ENCODE data around the gene RTEL1. TPM values are rescaled to one million over a fixed set of nuclear protein-coding genes. Genes with fewer than 3 reads are reported as not detected.

Gene RTEL1
- total and polyA plus RNA-seq, 2 experiments from 2014 or later = 14.0 to 18.2 TPM

GRCh38 chr20:63698739-63699465, 40.8 kb downstream of the RTEL1 start:
- H2AFZ ChIP-seq = no peak overlapping the region
- no peaks in the 10 kb centered on the region for H3K9me3 ChIP-seq (ENCODE audit: low read depth)
- peak; percentile 56 for DNase-seq (ENCODE audit: low spot score)
- TF ChIP-seq, protein P1, sequence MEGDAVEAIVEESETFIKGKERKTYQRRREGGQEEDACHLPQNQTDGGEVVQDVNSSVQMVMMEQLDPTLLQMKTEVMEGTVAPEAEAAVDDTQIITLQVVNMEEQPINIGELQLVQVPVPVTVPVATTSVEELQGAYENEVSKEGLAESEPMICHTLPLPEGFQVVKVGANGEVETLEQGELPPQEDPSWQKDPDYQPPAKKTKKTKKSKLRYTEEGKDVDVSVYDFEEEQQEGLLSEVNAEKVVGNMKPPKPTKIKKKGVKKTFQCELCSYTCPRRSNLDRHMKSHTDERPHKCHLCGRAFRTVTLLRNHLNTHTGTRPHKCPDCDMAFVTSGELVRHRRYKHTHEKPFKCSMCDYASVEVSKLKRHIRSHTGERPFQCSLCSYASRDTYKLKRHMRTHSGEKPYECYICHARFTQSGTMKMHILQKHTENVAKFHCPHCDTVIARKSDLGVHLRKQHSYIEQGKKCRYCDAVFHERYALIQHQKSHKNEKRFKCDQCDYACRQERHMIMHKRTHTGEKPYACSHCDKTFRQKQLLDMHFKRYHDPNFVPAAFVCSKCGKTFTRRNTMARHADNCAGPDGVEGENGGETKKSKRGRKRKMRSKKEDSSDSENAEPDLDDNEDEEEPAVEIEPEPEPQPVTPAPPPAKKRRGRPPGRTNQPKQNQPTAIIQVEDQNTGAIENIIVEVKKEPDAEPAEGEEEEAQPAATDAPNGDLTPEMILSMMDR (IDR thresholded peaks at IDR 0.05; ENCODE audit: poor library complexity) = no peak
- no peak for TF ChIP-seq EZH2phosphoT487 (IDR thresholded peaks at IDR 0.05; ENCODE audit: low read depth, severe bottlenecking, unreplicated experiment)
- TF ChIP-seq EZH2 (IDR thresholded peaks at IDR 0.05; ENCODE audit: borderline replicate concordance) = no peak
- H3K27ac ChIP-seq = no peak overlapping the region
- H3K79me2 ChIP-seq = no peaks in the 10 kb centered on the region
- no peaks in the 10 kb centered on the region for H3K27me3 ChIP-seq
- no peak overlapping the region for H3K4me2 ChIP-seq
- 76% methylated on average over 15 of the region's 19 CpGs for WGBS (ENCODE audit: low lambda C conversion rate, missing lambda C conversion rate)
- H3K36me3 ChIP-seq (replicated peaks; ENCODE audit: insufficient read depth, low read depth) = no peaks in the 10 kb centered on the region
- no peak overlapping the region for H3K4me3 ChIP-seq
- H3K4me1 ChIP-seq (ENCODE audit: insufficient read depth) = peaks cover 10% of the 10 kb centered on the region
- no peaks in the 10 kb centered on the region for H3K9me2 ChIP-seq (replicated peaks; ENCODE audit: insufficient read depth)
- H4K20me1 ChIP-seq (ENCODE audit: insufficient read depth, poor library complexity, severe bottlenecking) = no peaks in the 10 kb centered on the region

GRCh38 chr20:63699466-63700198, 41.5 kb downstream of the RTEL1 start:
- H2AFZ ChIP-seq = no peak overlapping the region
- no peaks in the 10 kb centered on the region for H4K20me1 ChIP-seq (ENCODE audit: insufficient read depth, poor library complexity, severe bottlenecking)
- H3K4me3 ChIP-seq = no peak overlapping the region
- H3K27me3 ChIP-seq = no peaks in the 10 kb centered on the region
- H3K36me3 ChIP-seq (replicated peaks; ENCODE audit: insufficient read depth, low read depth) = no peaks in the 10 kb centered on the region
- H3K27ac ChIP-seq = no peak overlapping the region
- DNase-seq (ENCODE audit: low spot score) = no peak
- H3K9me2 ChIP-seq (replicated peaks; ENCODE audit: insufficient read depth) = no peaks in the 10 kb centered on the region
- no peak overlapping the region for H3K4me2 ChIP-seq
- TF ChIP-seq EZH2 (IDR thresholded peaks at IDR 0.05; ENCODE audit: borderline replicate concordance) (no peak), EZH2phosphoT487 (IDR thresholded peaks at IDR 0.05; ENCODE audit: low read depth, severe bottlenecking, unreplicated experiment) (no peak)
- 89% methylated on average over 24 of the region's 24 CpGs for WGBS (ENCODE audit: low lambda C conversion rate, missing lambda C conversion rate)
- no peaks in the 10 kb centered on the region for H3K79me2 ChIP-seq
- H3K4me1 ChIP-seq (ENCODE audit: insufficient read depth) = peaks cover 10% of the 10 kb centered on the region
- H3K9me3 ChIP-seq (ENCODE audit: low read depth) = no peaks in the 10 kb centered on the region

GRCh38 chr20:63700199-63701050, 42.3 kb downstream of the RTEL1 start:
- Histone ChIP-seq H3K9me2 (replicated peaks; ENCODE audit: insufficient read depth) (no peaks in the 10 kb centered on the region), H3K27me3 (no peaks in the 10 kb centered on the region), H4K20me1 (ENCODE audit: insufficient read depth, poor library complexity, severe bottlenecking) (no peaks in the 10 kb centered on the region), H3K4me2 (no peak overlapping the region), H3K9me3 (ENCODE audit: low read depth) (no peaks in the 10 kb centered on the region), H3K4me3 (no peak overlapping the region), H3K36me3 (replicated peaks; ENCODE audit: insufficient read depth, low read depth) (no peaks in the 10 kb centered on the region), H3K4me1 (ENCODE audit: insufficient read depth) (peaks cover 10% of the 10 kb centered on the region), H3K27ac (no peak overlapping the region), H3K79me2 (peaks cover 2% of the 10 kb centered on the region), H2AFZ (no peak overlapping the region)
- TF ChIP-seq, protein P1 (IDR thresholded peaks at IDR 0.05; ENCODE audit: poor library complexity) = no peak
- TF ChIP-seq EZH2phosphoT487 (IDR thresholded peaks at IDR 0.05; ENCODE audit: low read depth, severe bottlenecking, unreplicated experiment) = no peak
- no peak for TF ChIP-seq EZH2 (IDR thresholded peaks at IDR 0.05; ENCODE audit: borderline replicate concordance)
- 95% methylated on average over 38 of the region's 43 CpGs for WGBS (ENCODE audit: low lambda C conversion rate, missing lambda C conversion rate)
- no peak for DNase-seq (ENCODE audit: low spot score)
